Colonic mucosa (tissue), 4 donors: Measurements from ENCODE around the gene CDHR2. TPM values are rescaled to one million over a fixed set of nuclear protein-coding genes. Genes with fewer than 3 reads are reported as not detected.

Source experiments
- DNase-seq: peaks from one replicate; pipeline ENCODE4 v3.0.0-alpha.2; 2020
- H3K27ac ChIP-seq: fragments of 200-600 bp; one replicate; pipeline ENCODE4 v1.8.0; 2021
- H3K27me3 ChIP-seq: fragments of 200-600 bp; one replicate; pipeline ENCODE4 v1.8.0; 2021
- H3K36me3 ChIP-seq: fragments of 200-600 bp; one replicate; pipeline ENCODE4 v1.8.0; 2021
- H3K4me1 ChIP-seq: fragments of 200-600 bp; one replicate; pipeline ENCODE4 v1.8.0; 2021; ENCODE audit warnings: mild to moderate bottlenecking
- H3K4me3 ChIP-seq: fragments of 200-600 bp; one replicate; pipeline ENCODE4 v1.8.0; 2021
- H3K9ac ChIP-seq, 2 donors: one replicate each; pipeline ENCODE4 v1.7.0; 2013; ENCODE audit warnings: control low read depth in 2 of 2, low read depth in 2 of 2, low read length in 2 of 2
- H3K9me3 ChIP-seq: fragments of 200-600 bp; one replicate; pipeline ENCODE4 v1.8.0; 2021
- intact Hi-C: fragments of 100-400 bp; cut with DNase I; formaldehyde crosslinking; loops from one replicate; pipeline ENCODE4 v1.14.1; 2022
- total RNA-seq, 2 donors: library from RNA; stranded (reverse); fragmentation: NEBNext Ultra II Directional in 1 of 2; extraction: Animal tissue kit (Norgen Biotek cat#: 25700) in 1 of 2; gene quantifications; one replicate each; pipeline ENCODE4 v1.2.1, GENCODE V29; 2021
- TF ChIP-seq, protein P1 (sequence below): fragments of 200-600 bp; IDR thresholded peaks from one replicate; pipeline ENCODE4 v1.8.0; 2022; ENCODE audit warnings: antibody characterized with exemption, mild to moderate bottlenecking
- donor health status: healthy.
- donor health status: DM: no; HTN: no; CAD: no.
- donor health status: DM: no; HTN: no; CAD: no.

Gene CDHR2
- total RNA-seq, 2 donors from 2014 or later = 42.8 to 60.2 TPM

DNA sequence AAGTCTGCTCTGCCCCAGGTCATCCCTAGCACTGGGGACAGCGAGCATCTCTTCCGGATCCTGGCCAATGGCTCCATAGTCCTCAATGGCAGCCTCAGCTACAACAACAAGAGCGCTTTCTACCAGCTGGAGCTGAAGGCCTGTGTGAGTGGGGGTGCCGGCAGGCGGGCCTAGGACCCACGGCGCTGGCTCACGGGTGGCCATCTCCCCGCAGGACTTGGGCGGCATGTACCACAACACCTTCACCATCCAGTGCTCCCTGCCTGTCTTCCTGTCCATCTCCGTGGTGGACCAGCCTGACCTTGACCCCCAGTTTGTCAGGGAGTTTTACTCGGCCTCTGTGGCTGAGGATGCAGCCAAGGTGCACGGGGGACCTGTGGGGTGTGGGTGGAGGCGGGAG lies 25.9 kb downstream of the CDHR2 start:
- Histone ChIP-seq H3K36me3 (no peaks in the 10 kb centered on the region), H3K9ac (no peak overlapping the region), H3K4me1 (no peaks in the 10 kb centered on the region), H3K27ac (no peak overlapping the region), H3K27me3 (no peaks in the 10 kb centered on the region), H3K4me3 (no peak overlapping the region), H3K9me3 (no peaks in the 10 kb centered on the region)
- DNase-seq = no peak
- intact Hi-C loops = no loop called here
- TF ChIP-seq, protein P1, sequence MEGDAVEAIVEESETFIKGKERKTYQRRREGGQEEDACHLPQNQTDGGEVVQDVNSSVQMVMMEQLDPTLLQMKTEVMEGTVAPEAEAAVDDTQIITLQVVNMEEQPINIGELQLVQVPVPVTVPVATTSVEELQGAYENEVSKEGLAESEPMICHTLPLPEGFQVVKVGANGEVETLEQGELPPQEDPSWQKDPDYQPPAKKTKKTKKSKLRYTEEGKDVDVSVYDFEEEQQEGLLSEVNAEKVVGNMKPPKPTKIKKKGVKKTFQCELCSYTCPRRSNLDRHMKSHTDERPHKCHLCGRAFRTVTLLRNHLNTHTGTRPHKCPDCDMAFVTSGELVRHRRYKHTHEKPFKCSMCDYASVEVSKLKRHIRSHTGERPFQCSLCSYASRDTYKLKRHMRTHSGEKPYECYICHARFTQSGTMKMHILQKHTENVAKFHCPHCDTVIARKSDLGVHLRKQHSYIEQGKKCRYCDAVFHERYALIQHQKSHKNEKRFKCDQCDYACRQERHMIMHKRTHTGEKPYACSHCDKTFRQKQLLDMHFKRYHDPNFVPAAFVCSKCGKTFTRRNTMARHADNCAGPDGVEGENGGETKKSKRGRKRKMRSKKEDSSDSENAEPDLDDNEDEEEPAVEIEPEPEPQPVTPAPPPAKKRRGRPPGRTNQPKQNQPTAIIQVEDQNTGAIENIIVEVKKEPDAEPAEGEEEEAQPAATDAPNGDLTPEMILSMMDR = no peak

- H3K4me3 ChIP-seq = no peak overlapping the region
- no peak for DNase-seq
- H3K4me1 ChIP-seq = no peaks in the 10 kb centered on the region
- TF ChIP-seq, protein P1 = no peak
- no peak overlapping the region for H3K9ac ChIP-seq
- H3K27ac ChIP-seq = no peak overlapping the region
- intact Hi-C loops = no loop called here
- H3K36me3 ChIP-seq = no peaks in the 10 kb centered on the region
- H3K9me3 ChIP-seq = no peaks in the 10 kb centered on the region
- H3K27me3 ChIP-seq = no peaks in the 10 kb centered on the region
These were observed 26.6 kb downstream of the CDHR2 start for GRCh38 chr5:176575488-176576422.

DNA sequence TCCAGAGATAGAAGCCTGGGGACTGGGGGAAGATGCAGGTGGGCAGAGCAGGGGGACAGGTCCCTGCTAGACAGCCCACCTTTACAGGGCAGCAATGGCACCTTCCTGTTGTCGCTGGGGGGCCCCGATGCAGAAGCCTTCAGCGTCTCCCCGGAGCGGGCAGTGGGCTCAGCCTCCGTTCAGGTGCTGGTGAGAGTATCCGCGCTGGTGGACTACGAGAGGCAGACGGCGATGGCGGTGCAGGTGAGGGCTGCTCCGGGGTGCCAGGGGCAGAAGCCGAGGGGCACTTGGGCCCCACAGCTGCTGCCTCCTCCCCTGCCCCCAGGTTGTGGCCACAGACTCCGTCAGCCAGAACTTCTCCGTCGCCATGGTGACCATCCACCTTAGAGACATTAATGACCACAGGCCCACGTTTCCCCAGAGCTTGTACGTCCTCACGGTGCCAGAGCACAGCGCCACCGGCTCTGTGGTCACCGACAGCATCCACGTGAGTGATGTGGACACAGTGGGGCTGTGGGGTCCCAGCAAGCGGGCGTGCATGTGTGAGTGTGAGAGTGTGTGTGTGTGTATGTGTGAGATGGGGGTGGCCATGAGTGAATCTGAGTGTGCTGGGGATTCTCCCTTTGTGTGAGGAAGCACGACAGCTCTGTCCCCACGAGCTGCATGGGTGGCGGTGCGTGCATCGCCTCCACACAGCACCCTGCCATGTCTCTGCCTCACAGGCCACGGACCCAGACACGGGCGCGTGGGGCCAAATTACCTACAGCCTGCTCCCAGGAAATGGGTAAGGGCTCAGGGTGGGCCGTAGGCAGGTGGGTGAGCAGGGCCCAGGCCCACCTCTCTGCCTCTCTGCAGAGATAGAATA lies 28.4 kb downstream of the CDHR2 start:
- no peaks in the 10 kb centered on the region for H3K36me3 ChIP-seq
- H3K9me3 ChIP-seq = no peaks in the 10 kb centered on the region
- TF ChIP-seq, protein P1 = no peak
- no peak overlapping the region for H3K27ac ChIP-seq
- H3K9ac ChIP-seq = no peak overlapping the region
- no peaks in the 10 kb centered on the region for H3K27me3 ChIP-seq
- H3K4me3 ChIP-seq = no peak overlapping the region
- no peak for DNase-seq
- intact Hi-C loops = no loop called here
- H3K4me1 ChIP-seq = no peaks in the 10 kb centered on the region

GRCh38 chr5:176578391-176578808 lies 29.3 kb downstream of the CDHR2 start:
- no peaks in the 10 kb centered on the region for H3K9me3 ChIP-seq
- no peak overlapping the region for H3K9ac ChIP-seq
- H3K36me3 ChIP-seq = no peaks in the 10 kb centered on the region
- DNase-seq = peak; percentile 74
- TF ChIP-seq, protein P1 = peak; percentile 49
- H3K4me1 ChIP-seq = no peaks in the 10 kb centered on the region
- no peak overlapping the region for H3K27ac ChIP-seq
- no peaks in the 10 kb centered on the region for H3K27me3 ChIP-seq
- intact Hi-C loops = no loop called here
- H3K4me3 ChIP-seq = no peak overlapping the region

GRCh38 chr5:176579323-176579722 lies 30.2 kb downstream of the CDHR2 start:
- DNase-seq = no peak
- Histone ChIP-seq H3K9ac (no peak overlapping the region), H3K27me3 (no peaks in the 10 kb centered on the region), H3K9me3 (no peaks in the 10 kb centered on the region), H3K27ac (no peak overlapping the region), H3K36me3 (no peaks in the 10 kb centered on the region), H3K4me1 (no peaks in the 10 kb centered on the region), H3K4me3 (no peak overlapping the region)
- intact Hi-C loops = no loop called here
- TF ChIP-seq, protein P1 = no peak
